Lung (tissue), 12 donors: ENCODE data around the gene UST. TPM values are rescaled to one million over a fixed set of nuclear protein-coding genes. Genes with fewer than 3 reads are reported as not detected.

Experiments used
- ATAC-seq: fragments of 200-7000 bp; cut with Tn5 transposase; one replicate; pipeline ENCODE4 v1.9.1; 2020; ENCODE audit warnings: moderate number of reproducible peaks; ENCODE audit not compliant: insufficient read depth, low FRiP score
- DNase-seq, 3 donors: peaks; one replicate each; pipeline ENCODE4 v3.0.0-alpha.2; 2013 to 2017
- H3K27ac ChIP-seq, 2 donors: one replicate each; pipeline ENCODE4 v1.5.1; 2013; ENCODE audit warnings: mild to moderate bottlenecking in 2 of 2, moderate library complexity in 2 of 2, control low read depth in 1 of 2, inconsistent platforms in 1 of 2, low read depth in 1 of 2, low read length in 1 of 2
- H3K27me3 ChIP-seq, 3 donors: one replicate each; pipeline ENCODE4 v1.5.1; 2013; ENCODE audit warnings: low read length in 2 of 3; ENCODE audit not compliant: control insufficient read depth in 3 of 3, insufficient read depth in 3 of 3
- H3K36me3 ChIP-seq, 4 donors: one replicate each; pipeline ENCODE4 v1.5.1; 2013; ENCODE audit warnings: low read length in 4 of 4, mild to moderate bottlenecking in 1 of 4, moderate library complexity in 1 of 4; ENCODE audit not compliant: control insufficient read depth in 4 of 4, insufficient read depth in 4 of 4
- H3K4me1 ChIP-seq, 5 donors: one replicate each; pipeline ENCODE4 v1.5.1; 2013; ENCODE audit warnings: low read length in 5 of 5, mild to moderate bottlenecking in 2 of 5, moderate library complexity in 1 of 5; ENCODE audit not compliant: control insufficient read depth in 5 of 5, insufficient read depth in 5 of 5
- H3K4me3 ChIP-seq: one replicate; pipeline ENCODE4 v1.5.1; 2013; ENCODE audit warnings: mild to moderate bottlenecking, control low read depth, moderate library complexity
- H3K9ac ChIP-seq, 2 donors: one replicate each; pipeline ENCODE4 v1.5.1; 2013; ENCODE audit warnings: low read length in 2 of 2, control low read depth in 1 of 2; ENCODE audit not compliant: insufficient read depth in 1 of 2
- H3K9me3 ChIP-seq, 4 donors: one replicate each; pipeline ENCODE4 v1.5.1; 2013; ENCODE audit warnings: low read length in 3 of 4, mild to moderate bottlenecking in 1 of 4, moderate library complexity in 1 of 4; ENCODE audit not compliant: control insufficient read depth in 4 of 4, insufficient read depth in 3 of 4
- CTCF ChIP-seq: IDR thresholded peaks from 2 replicates; pipeline ENCODE4 v1.5.1; 2012; ENCODE audit warnings: mild to moderate bottlenecking; ENCODE audit errors: control extremely low read depth, extremely low read depth
- WGBS, 2 donors: extraction: QIAGEN DNeasy Blood & Tissue Kit; methylation state at CpG; one replicate each; pipeline ENCODE4 v1.1.7; 2013; 5-methylcytosine and 5-hydroxymethylcytosine counted together
- polyA plus RNA-seq, 2 donors: library from polyadenylated mRNA; stranded (reverse); fragments of 200-250 nt; gene quantifications; one replicate each; pipeline ENCODE4 v1.2.1, GENCODE V29; 2013
- total RNA-seq, 2 donors: library from RNA; depleted of rRNA in 1 of 2; stranded (reverse); fragments of >200 nt in 1 of 2; gene quantifications; one replicate each; pipeline ENCODE4 v1.2.1, GENCODE V29; 2014 to 2021
- donor health status: control.
- donor health status: control.
- donor health status: Bipolar disorder and iron deficiency.
- donor health status: healthy.
- donor health status: DM: yes; HTN: yes; CAD: no.

The UST gene
- total and polyA plus RNA-seq, 4 donors, result 4.5 to 24.0 (median 7.1) TPM

DNA sequence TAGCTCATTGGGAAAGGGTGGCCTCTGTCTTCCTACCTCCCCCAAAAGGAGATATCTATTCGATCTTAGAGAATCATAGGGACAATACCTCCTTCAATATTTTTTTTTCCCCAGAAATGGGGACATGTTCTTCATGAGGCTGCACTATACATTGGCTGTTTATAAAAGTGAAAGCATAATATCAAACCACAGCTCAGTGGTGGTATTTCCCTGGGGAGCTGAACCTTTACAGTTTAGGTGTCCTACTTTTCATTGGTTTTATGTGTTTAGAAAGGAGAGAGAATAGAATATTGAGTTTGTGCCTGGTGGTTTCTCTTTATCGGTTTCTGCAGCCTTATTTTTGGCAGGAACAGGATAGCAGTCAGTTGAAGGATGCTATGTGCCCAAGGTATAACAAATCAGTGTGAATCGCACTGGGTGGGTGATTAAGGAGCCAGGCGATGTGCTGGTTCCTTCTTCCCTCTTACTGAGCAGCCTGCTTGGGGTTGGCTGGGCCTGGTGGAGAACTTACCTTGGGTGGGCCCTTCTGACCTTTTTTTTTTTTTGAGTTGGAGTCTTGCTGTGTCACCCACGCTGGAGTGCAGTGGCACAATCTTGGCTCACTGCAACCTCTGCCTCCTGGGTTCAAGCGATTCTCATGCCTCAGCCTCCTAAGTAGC, 25.2 kb downstream of the UST start:
- ATAC-seq (no peak), DNase-seq (no peak)
- Histone ChIP-seq H3K9ac (no peak overlapping the region), H3K4me1 (peaks cover 0 to 10% (median 6%) of the 10 kb centered on the region in 5 donors), H3K9me3 (peaks cover 0 to 2% (median 0%) of the 10 kb centered on the region in 4 donors), H3K4me3 (no peak overlapping the region), H3K27ac (no peak overlapping the region), H3K36me3 (no peaks in the 10 kb centered on the region), H3K27me3 (no peaks in the 10 kb centered on the region)
- WGBS, 2 donors, result 87 to 88% methylated on average over 5 to 6 of the region's 6 CpGs
- TF ChIP-seq CTCF, result no peak

DNA sequence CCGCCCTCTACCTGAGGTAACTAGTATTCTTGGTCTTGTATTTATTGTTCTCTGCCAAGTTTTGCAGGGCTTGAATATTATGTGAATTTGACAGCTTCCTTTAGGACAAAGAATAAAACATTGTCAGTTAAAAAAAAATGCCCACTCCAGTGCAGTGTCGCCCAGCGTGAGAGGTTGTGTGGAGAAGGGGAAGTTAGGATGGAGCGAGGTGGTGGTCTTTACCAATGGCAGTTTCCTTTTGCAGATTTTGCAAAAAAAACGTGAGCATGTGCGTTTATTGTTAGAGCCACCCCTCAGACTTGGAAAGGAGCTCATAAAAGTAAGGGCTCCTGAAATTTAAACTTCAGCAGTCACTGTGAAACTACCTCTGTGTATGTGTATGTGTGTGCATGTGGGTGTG, 28.3 kb downstream of the UST start:
- 48 to 71% methylated on average over 6 of the region's 6 CpGs for WGBS, 2 donors
- no peaks in the 10 kb centered on the region for H3K9me3 ChIP-seq
- no peak for TF ChIP-seq CTCF
- no peaks in the 10 kb centered on the region for H3K27me3 ChIP-seq
- no peak overlapping the region for H3K27ac ChIP-seq
- ATAC-seq (no peak), DNase-seq (no peak)
- peaks cover 0 to 17% (median 13%) of the 10 kb centered on the region in 5 donors for H3K4me1 ChIP-seq
- H3K9ac ChIP-seq, result no peak overlapping the region
- no peaks in the 10 kb centered on the region for H3K36me3 ChIP-seq
- H3K4me3 ChIP-seq, result no peak overlapping the region

GRCh38 chr6:148776321-148777308, 29.8 kb downstream of the UST start:
- H3K4me3 ChIP-seq, result no peak overlapping the region
- H3K27ac ChIP-seq, result peak overlapping the region in 1 of 2 donors; percentile 51
- WGBS, 2 donors, result 53 to 68% methylated on average over 15 of the region's 15 CpGs
- H3K9me3 ChIP-seq, result no peaks in the 10 kb centered on the region
- no peaks in the 10 kb centered on the region for H3K36me3 ChIP-seq
- H3K4me1 ChIP-seq, result peaks cover 0 to 17% (median 9%) of the 10 kb centered on the region in 5 donors
- DNase-seq, result peak in 2 of 3 donors; percentile 53 to 66
- no peaks in the 10 kb centered on the region for H3K27me3 ChIP-seq
- peak overlapping the region in 1 of 2 donors; percentile 8 for H3K9ac ChIP-seq
- no peak for TF ChIP-seq CTCF
- ATAC-seq, result no peak
